Measurements from ENCODE around the gene IGFLR1. TPM values are rescaled to one million over a fixed set of nuclear protein-coding genes. Genes with fewer than 3 reads are reported as not detected.
"Not testable (repeated sequence)": the region's sequence is repeated elsewhere in the genome, so short reads cannot be mapped to it uniquely, and the experiment has no call there.

The IGFLR1 gene
- total RNA-seq, 4 donors from 2014 or later, result 1.4 to 11.3 (median 5.1) TPM

DNA sequence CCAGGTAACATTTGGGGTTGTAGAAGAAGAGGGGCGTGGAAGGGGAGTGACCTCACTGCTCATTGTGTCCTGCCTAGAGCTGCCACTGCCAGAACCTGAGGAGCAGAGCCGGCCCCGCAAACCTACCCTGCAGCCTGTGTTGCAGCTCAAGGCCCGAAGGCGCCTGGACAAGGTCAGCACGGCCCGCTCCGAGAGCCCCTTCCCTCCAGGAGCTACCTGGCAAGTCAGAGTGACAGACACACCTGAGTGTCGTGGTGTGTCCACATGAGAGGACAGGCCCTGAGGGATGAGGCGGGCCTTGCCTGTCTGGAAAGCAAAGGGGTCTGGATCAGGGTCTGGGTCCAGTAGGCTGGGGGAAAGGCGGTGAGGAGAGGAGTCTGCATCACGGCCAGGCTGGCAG is 17.7 kb downstream of the IGFLR1 start:
- 94 to 95% methylated on average over 12 of the region's 12 CpGs for WGBS, 2 donors
- intact Hi-C loops (cut with DNase I; ENCODE audit: low total_unique reads), result no loop called here
- TF ChIP-seq POLR2A (IDR thresholded peaks at IDR 0.05), result no peak
- TF ChIP-seq, protein P1, sequence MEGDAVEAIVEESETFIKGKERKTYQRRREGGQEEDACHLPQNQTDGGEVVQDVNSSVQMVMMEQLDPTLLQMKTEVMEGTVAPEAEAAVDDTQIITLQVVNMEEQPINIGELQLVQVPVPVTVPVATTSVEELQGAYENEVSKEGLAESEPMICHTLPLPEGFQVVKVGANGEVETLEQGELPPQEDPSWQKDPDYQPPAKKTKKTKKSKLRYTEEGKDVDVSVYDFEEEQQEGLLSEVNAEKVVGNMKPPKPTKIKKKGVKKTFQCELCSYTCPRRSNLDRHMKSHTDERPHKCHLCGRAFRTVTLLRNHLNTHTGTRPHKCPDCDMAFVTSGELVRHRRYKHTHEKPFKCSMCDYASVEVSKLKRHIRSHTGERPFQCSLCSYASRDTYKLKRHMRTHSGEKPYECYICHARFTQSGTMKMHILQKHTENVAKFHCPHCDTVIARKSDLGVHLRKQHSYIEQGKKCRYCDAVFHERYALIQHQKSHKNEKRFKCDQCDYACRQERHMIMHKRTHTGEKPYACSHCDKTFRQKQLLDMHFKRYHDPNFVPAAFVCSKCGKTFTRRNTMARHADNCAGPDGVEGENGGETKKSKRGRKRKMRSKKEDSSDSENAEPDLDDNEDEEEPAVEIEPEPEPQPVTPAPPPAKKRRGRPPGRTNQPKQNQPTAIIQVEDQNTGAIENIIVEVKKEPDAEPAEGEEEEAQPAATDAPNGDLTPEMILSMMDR (IDR thresholded peaks at IDR 0.05), result no peak
- DNase-seq (ENCODE audit: low spot score in 2 of 2), result no peak
- H3K4me3 ChIP-seq (ENCODE audit: low read depth, poor library complexity, severe bottlenecking), result no peak overlapping the region

DNA sequence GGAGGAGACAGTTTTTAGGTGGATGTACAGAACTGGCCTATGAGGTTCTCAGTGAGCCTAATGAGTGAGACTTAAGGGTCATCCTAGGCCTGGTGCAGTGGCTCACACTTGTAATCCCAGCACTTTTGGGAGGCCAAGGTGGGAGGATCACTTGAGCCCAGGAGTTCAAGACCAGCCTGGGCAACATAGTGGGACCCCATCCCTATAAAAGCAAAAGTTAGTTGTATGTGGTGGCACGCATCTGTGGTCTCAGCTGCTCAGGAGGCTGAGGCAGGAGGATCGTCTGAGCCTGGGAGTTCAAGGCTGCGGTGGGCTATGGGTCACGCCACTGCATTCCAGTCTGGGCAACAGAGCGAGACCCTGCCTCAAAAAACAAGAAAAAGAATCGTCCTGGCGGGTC is 18.1 kb downstream of the IGFLR1 start:
- intact Hi-C loops (cut with DNase I; ENCODE audit: low total_unique reads); H3K4me3 ChIP-seq (ENCODE audit: low read depth, poor library complexity, severe bottlenecking); DNase-seq (ENCODE audit: low spot score in 2 of 2): not testable (repeated sequence)
- 91 to 96% methylated on average over 7 of the region's 7 CpGs for WGBS, 2 donors

GRCh38 chr19:35723671-35724070 is 18.6 kb downstream of the IGFLR1 start:
- TF ChIP-seq, protein P1 (IDR thresholded peaks at IDR 0.05), result no peak
- TF ChIP-seq POLR2A (IDR thresholded peaks at IDR 0.05), result no peak
- DNase-seq (ENCODE audit: low spot score in 2 of 2), result no peak
- intact Hi-C loops (cut with DNase I; ENCODE audit: low total_unique reads), result no loop called here
- H3K4me3 ChIP-seq (ENCODE audit: low read depth, poor library complexity, severe bottlenecking), result no peak overlapping the region
- 94 to 96% methylated on average over 20 to 24 of the region's 24 CpGs for whole genome bisulfite sequencing, 2 donors

DNA sequence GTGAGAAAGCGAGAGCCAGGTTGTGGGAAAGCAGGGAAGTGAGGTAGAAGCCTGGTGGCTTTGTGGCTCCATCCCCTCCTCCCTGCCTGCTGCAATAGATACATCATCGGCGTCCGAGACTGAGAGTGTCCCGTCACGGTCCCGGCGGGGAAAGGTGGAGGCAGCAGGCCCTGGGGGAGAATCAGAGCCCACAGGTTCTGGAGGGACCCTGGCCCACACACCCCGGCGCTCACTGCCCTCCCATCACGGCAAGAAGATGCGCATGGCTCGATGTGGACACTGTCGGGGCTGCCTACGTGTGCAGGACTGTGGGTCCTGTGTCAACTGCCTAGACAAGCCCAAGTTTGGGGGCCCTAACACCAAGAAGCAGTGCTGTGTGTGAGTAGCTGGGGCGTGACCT is 19.4 kb downstream of the IGFLR1 start:
- no peak for DNase-seq (ENCODE audit: low spot score in 2 of 2)
- no peak for TF ChIP-seq POLR2A (IDR thresholded peaks at IDR 0.05)
- TF ChIP-seq, protein P1 (IDR thresholded peaks at IDR 0.05), result no peak
- H3K4me3 ChIP-seq (ENCODE audit: low read depth, poor library complexity, severe bottlenecking), result no peak overlapping the region
- WGBS, 2 donors, result 92 to 94% methylated on average over 16 of the region's 16 CpGs
- intact Hi-C loops (cut with DNase I; ENCODE audit: low total_unique reads), result no loop called here

GRCh38 chr19:35722461-35722860 is 19.8 kb downstream of the IGFLR1 start:
- TF ChIP-seq POLR2A (IDR thresholded peaks at IDR 0.05), result no peak
- TF ChIP-seq, protein P1 (IDR thresholded peaks at IDR 0.05), result no peak
- no peak for DNase-seq (ENCODE audit: low spot score in 2 of 2)
- WGBS, 2 donors, result 93 to 94% methylated on average over 14 of the region's 14 CpGs
- intact Hi-C loops (cut with DNase I; ENCODE audit: low total_unique reads), result no loop called here
- H3K4me3 ChIP-seq (ENCODE audit: low read depth, poor library complexity, severe bottlenecking), result no peak overlapping the region

DNA sequence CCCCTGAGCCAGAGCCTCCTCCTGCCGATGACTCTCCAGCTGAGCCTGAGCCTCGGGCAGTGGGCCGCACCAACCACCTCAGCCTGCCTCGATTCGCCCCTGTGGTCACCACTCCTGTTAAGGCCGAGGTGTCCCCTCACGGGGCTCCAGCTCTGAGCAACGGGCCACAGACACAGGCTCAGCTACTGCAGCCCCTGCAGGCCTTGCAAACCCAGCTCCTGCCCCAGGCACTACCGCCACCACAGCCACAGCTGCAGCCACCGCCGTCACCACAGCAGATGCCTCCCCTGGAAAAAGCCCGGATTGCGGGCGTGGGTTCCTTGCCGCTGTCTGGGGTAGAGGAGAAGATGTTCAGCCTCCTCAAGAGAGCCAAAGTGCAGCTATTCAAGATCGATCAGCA is 20.9 kb downstream of the IGFLR1 start:
- no peak for DNase-seq (ENCODE audit: low spot score in 2 of 2)
- no peak for TF ChIP-seq POLR2A (IDR thresholded peaks at IDR 0.05)
- no peak overlapping the region for H3K4me3 ChIP-seq (ENCODE audit: low read depth, poor library complexity, severe bottlenecking)
- intact Hi-C loops (cut with DNase I; ENCODE audit: low total_unique reads), result no loop called here
- WGBS, 2 donors, result 88 to 91% methylated on average over 16 of the region's 16 CpGs

GRCh38 chr19:35720648-35721047 is 21.6 kb downstream of the IGFLR1 start:
- intact Hi-C loops (cut with DNase I; ENCODE audit: low total_unique reads), result no loop called here
- 80 to 83% methylated on average over 17 of the region's 17 CpGs for WGBS, 2 donors

More at GRCh38 chr19:35720648-35721047, 21.6 kb downstream of the IGFLR1 start:
- H3K4me3 ChIP-seq (ENCODE audit: low read depth, poor library complexity, severe bottlenecking), result no peak overlapping the region
- no peak for TF ChIP-seq POLR2A (IDR thresholded peaks at IDR 0.05)
- TF ChIP-seq, protein P1 (IDR thresholded peaks at IDR 0.05), result no peak
- no peak for DNase-seq (ENCODE audit: low spot score in 2 of 2)
